HG02763 (cell line): ENCODE data around the gene SYT15B.
"Not testable (repeated sequence)": the region's sequence is repeated elsewhere in the genome, so short reads cannot be mapped to it uniquely, and the experiment has no call there.

ENCODE experiments used
- ATAC-seq: cut with Tn5 transposase; IDR thresholded peaks from one replicate; pipeline ENCODE4 v1.9.1; 2021; ENCODE audit warnings: mild to moderate bottlenecking, moderate library complexity; ENCODE audit not compliant: unreplicated experiment

The SYT15B gene

GRCh38 chr10:47763554-47764175, at the start of gene SYT15B:
SYT15B (minus strand) TSS chr10:47763592; CDS start chr10:47762640, 952 bp downstream.
- ATAC-seq: not testable (repeated sequence)

- not testable (repeated sequence) for ATAC-seq
Measured at GRCh38 chr10:47779590-47779989, 16.2 kb upstream of the SYT15B start.

- ATAC-seq: not testable (repeated sequence)
Measured at GRCh38 chr10:47775361-47776231, 12.2 kb upstream of the SYT15B start.

GRCh38 chr10:47770745-47771144, 7.4 kb upstream of the SYT15B start:
- ATAC-seq: not testable (repeated sequence)

DNA sequence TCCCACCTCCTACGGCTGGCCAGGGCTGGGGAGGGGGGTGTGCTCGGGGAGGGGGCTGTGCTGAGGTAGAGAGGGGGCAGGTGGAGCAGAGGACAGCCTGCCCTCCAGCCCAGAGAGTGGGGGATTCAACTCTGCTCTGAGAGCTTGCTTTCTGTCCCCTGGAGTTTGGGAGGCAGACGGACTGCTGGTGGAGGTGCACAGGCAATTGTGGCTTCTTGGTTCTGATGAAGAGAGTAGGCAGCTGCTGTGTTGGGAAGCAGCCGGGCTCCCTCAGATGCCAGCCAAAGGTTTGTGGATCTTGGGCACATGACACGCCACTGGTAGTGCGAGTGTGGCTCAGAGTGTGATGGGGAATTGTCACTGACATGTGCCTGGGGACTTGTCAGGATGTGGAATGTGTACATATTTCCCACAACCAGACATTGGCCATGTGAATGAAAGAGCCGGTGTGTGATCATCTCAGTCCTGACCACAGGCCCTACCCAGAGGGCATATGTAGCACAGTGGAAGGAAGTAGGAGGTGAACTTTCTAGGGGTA, 5.3 kb upstream of the SYT15B start:
- not testable (repeated sequence) for ATAC-seq

- not testable (repeated sequence) for ATAC-seq
Measured at GRCh38 chr10:47768085-47768484, 4.7 kb upstream of the SYT15B start.

DNA sequence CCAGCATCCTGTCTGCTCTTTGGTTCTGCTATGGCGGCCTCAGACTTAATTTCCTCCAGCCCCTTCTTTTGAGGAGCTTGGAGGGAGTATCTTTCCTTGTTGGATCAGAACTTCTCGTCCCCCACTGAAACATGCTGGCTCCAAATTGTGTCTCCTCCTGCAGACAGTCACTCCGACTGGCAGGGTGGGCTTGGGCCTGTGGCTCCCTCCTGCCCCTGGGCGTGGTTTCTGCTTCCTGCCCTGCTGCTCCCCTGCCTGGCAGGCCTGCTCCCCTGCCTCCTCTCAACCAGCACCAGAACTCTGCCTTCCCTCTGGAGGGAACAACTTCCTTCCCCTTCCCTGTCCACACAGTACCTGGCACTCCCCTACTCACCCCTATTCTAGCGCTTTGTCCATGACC, 3.8 kb upstream of the SYT15B start:
- ATAC-seq: not testable (repeated sequence)

- ATAC-seq: not testable (repeated sequence)
Measured at GRCh38 chr10:47765232-47765631, 1.8 kb upstream of the SYT15B start.

DNA sequence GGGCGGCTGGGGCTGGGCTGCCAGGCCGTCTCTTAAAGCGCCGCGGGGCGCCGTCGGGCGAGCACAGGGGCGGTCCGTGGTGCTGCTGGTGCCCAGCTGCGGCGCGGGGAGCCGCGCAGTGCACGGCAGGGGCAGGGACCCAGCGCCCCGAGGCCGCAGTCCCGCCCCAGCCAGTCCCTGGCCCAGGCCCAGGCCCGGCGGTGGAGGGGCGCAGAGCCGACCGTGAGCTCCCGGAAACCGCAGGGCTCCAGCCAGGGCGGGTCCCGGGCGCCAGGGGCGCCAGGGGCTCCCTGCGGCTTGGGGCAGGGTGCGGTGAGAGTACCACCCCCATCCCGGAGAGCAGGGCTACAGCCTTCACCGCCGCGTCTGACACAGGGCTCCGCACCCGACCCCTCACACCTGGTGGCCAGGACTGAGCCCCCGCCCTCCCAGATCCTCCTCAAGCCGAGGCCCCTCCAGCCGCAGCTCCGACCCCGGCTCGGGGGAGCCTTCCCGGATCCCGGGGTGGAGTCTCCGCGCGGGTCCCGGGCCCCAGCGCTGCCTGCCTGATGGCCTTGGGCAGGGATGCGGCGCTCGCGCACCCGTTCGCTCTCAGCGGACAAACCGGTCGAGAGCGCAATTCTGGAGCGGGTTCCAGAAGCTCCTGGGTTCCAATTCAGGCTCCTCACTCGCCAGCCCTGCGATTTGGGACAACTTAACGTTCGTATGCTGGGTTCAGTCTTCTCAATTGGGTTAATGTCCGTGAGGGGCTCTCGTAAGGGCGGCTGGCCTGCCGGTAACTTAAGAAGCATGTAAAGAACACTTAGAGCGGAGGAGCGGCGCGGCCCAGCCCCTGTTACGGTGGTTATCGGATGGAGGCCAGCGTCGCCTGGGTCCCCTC, 478 bp downstream of the SYT15B start:
- ATAC-seq: not testable (repeated sequence)

DNA sequence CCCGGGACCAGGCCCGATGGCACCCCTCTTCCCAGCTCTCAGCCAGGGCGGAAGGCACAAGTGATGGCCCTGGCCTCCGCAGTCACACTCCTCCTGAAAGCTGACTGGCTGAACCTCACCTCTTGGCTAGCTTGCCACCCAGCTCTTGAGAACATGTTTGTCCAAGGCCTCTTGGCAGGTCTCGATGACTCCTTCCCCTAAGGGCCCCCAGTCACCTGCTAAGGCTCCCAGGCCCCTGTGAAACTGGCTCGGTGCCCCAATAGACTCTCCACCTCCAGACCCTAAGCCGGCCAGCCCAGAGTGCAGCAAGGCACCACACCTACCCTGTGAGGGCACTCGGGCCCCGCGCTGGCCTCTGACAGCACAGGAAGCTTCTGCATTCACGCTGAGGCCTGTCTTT, 4.5 kb downstream of the SYT15B start:
- ATAC-seq: not testable (repeated sequence)

GRCh38 chr10:47756169-47756568, 7.2 kb downstream of the SYT15B start:
- ATAC-seq: not testable (repeated sequence)

GRCh38 chr10:47753871-47754270, 9.5 kb downstream of the SYT15B start:
- ATAC-seq: not testable (repeated sequence)

- ATAC-seq: not testable (repeated sequence)
Measured at GRCh38 chr10:47753176-47753575, 10.2 kb downstream of the SYT15B start.

GRCh38 chr10:47751821-47752220, 11.6 kb downstream of the SYT15B start:
- not testable (repeated sequence) for ATAC-seq

DNA sequence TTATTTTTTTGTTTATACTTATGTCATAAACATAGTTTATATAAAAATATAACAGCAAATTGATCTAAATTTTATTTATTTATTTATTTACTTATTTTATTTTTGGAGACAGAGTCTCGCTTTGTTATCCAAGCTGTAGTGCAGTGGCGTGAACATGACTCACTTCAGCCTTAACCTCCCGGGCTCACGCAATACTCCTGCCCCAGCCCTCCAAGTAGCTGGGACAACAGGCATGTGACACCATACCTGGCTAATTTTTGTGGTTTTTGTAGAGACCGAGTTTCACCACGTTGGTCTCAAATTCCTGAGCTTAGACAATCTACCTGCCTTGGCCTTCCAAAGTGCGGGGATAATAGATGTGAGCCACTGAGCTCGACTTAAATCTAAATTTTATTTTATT, 13.0 kb downstream of the SYT15B start:
- not testable (repeated sequence) for ATAC-seq

- ATAC-seq: not testable (repeated sequence)
Measured at GRCh38 chr10:47746780-47747376, 16.5 kb downstream of the SYT15B start.

GRCh38 chr10:47744881-47745280, 18.5 kb downstream of the SYT15B start:
- not testable (repeated sequence) for ATAC-seq

GRCh38 chr10:47743611-47744550, 19.5 kb downstream of the SYT15B start:
- peak; percentile 82 for ATAC-seq

GRCh38 chr10:47740868-47741267, 22.5 kb downstream of the SYT15B start:
- ATAC-seq: peak; percentile 56
